Measurements from ENCODE around the gene AFF3. TPM values are rescaled to one million over a fixed set of nuclear protein-coding genes. Genes with fewer than 3 reads are reported as not detected.

AFF3 gene
- total and polyA plus RNA-seq, 2 of the 8 experiments (the other 6 are each of a cell fraction or from before 2014, with no cell fraction given), result 0.27 to 3.0 TPM

DNA sequence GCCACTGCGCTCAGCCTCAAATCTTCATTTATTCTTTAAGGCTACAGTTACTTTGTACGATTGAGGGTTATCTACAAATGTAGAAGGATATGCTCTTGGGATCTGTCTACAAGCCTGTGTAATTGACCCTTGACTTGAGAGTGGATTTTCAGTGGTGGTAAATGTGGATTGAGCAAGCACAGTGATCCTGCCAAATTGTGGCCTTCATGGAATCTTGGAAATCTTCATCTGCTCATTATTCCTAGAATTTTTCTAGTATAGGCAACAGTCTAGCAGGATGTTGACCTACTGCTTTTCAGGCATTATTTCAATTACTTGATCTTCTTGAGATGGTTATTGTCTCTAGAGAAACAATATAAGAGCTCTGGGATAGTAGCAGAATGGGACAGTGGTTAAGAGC is 426.4 kb downstream of the AFF3 start:
- Histone ChIP-seq H3K27ac (ENCODE audit: low read depth, low read length) (no peak overlapping the region), H3K4ac (replicated peaks; ENCODE audit: insufficient read length, low read depth, low read length) (no peak overlapping the region), H2BK15ac (ENCODE audit: low read length) (no peak overlapping the region), H3K18ac (ENCODE audit: extremely low read depth, low read length) (no peak overlapping the region), H3K36me3 (ENCODE audit: control insufficient read depth in 2 of 4, insufficient read depth in 4 of 4, low read length in 3 of 4) (no peaks in the 10 kb centered on the region), H4K5ac (ENCODE audit: insufficient read length, low read depth, low read length) (no peak overlapping the region), H3K23ac (ENCODE audit: insufficient read length) (no peak overlapping the region), H4K91ac (replicated peaks; ENCODE audit: insufficient read length, low read length) (no peak overlapping the region), H4K20me1 (replicated peaks in 1 of 2; ENCODE audit: control insufficient read depth in 1 of 2, insufficient read depth in 2 of 2, low read length in 2 of 2) (no peaks in the 10 kb centered on the region), H2AK5ac (ENCODE audit: low read depth, low read length) (no peak overlapping the region), H3K4me1 (replicated peaks in 1 of 4; ENCODE audit: control insufficient read depth in 3 of 4, insufficient read depth in 4 of 4, low read length in 3 of 4) (no peaks in the 10 kb centered on the region), H2AFZ (ENCODE audit: low read length) (no peak overlapping the region), H3K14ac (ENCODE audit: insufficient read length) (no peak overlapping the region), H3K79me2 (ENCODE audit: control insufficient read depth in 1 of 2, insufficient read depth in 2 of 2, low read length in 2 of 2) (no peaks in the 10 kb centered on the region), H2BK20ac (ENCODE audit: low read length) (no peak overlapping the region), H2BK5ac (ENCODE audit: low read depth, low read length) (no peak overlapping the region), H3K27me3 (replicated peaks in 1 of 4; ENCODE audit: control insufficient read depth in 3 of 4, extremely low read depth in 1 of 4, insufficient read depth in 3 of 4, low read length in 3 of 4) (no peaks in the 10 kb centered on the region), H4K8ac (ENCODE audit: extremely low read depth, insufficient read depth, low read length) (no peak overlapping the region), H3K79me1 (ENCODE audit: low read depth, low read length) (no peaks in the 10 kb centered on the region), H3K9me3 (ENCODE audit: insufficient read depth in 2 of 2, low read depth in 1 of 2, low read length in 1 of 2) (no peaks in the 10 kb centered on the region), H3K56ac (replicated peaks; ENCODE audit: insufficient read length, low read depth, low read length) (no peak overlapping the region), H2BK120ac (replicated peaks; ENCODE audit: low read depth, low read length) (no peak overlapping the region), H2BK12ac (ENCODE audit: low read depth, low read length) (no peak overlapping the region), H3K9ac (replicated peaks in 1 of 4; ENCODE audit: extremely low read depth in 1 of 4, low read depth in 3 of 4, low read length in 3 of 4) (no peak overlapping the region), H3K4me2 (ENCODE audit: insufficient read depth in 1 of 2, low read depth in 2 of 2, low read length in 2 of 2) (no peak overlapping the region), H3K4me3 (ENCODE audit: extremely low read depth in 1 of 4, insufficient read depth in 2 of 4, low read depth in 3 of 4, low read length in 4 of 4) (no peak overlapping the region), H3K23me2 (ENCODE audit: low read depth, low read length) (no peaks in the 10 kb centered on the region)
- 100% methylated on average over 2 of the region's 2 CpGs; no CpG with 5 or more reads in 1 of the 2 experiments for WGBS, 2 experiments (ENCODE audit: extremely low coverage in 1 of 2, insufficient coverage in 1 of 2, insufficient read length in 1 of 2, insufficient replicate concordance in 2 of 2, low coverage in 1 of 2, low lambda C conversion rate in 2 of 2, missing lambda C conversion rate in 1 of 2)
- TF ChIP-seq FOSL1 (IDR thresholded peaks at IDR 0.05; ENCODE audit: insufficient read depth, low read depth, low read length) (no peak), CTBP2 (IDR thresholded peaks at IDR 0.05; ENCODE audit: borderline replicate concordance, insufficient read depth, insufficient read length, low read length) (no peak), SIRT6 (IDR thresholded peaks at IDR 0.05; ENCODE audit: low read length) (no peak)
- DNase-seq (ENCODE audit: low read depth in 1 of 2, low spot score in 2 of 2) (no peak), FAIRE-seq (no peak)
- ChIA-PET CTCF (ENCODE audit: partially characterized antibody) (interaction anchor here (0.7 to 1.6 kb wide), 2 partner anchors 10 to 523 kb away, joined by 3 to 4 read pairs; no protein-coding TSS in a partner anchor), POLR2A (ENCODE audit: partially characterized antibody) (no interaction called here)
